ENCODE measurements around the gene CLEC16A. TPM values are rescaled to one million over a fixed set of nuclear protein-coding genes. Genes with fewer than 3 reads are reported as not detected.

The CLEC16A gene
- total RNA-seq, 4 donors from 2014 or later: 24.5 to 33.0 (median 29.3) TPM

- no peaks in the 10 kb centered on the region for H3K4me1 ChIP-seq
- H3K27me3 ChIP-seq: no peaks in the 10 kb centered on the region
- H3K27ac ChIP-seq: no peak overlapping the region
- DNase-seq: no peak
- H3K36me3 ChIP-seq: no peaks in the 10 kb centered on the region
- H3K4me3 ChIP-seq: no peak overlapping the region
- H3K9me3 ChIP-seq: no peaks in the 10 kb centered on the region
- in situ Hi-C loops (cut with MboI; ENCODE audit: low sequenced_read_pairs in 4 of 4) (no loop called here), intact Hi-C loops (cut with DNase I; ENCODE audit: low total_unique reads) (no loop called here)
- ATAC-seq: no peak
- no peak for TF ChIP-seq POLR2A (IDR thresholded peaks at IDR 0.05)
- TF ChIP-seq CTCF (IDR thresholded peaks at IDR 0.05 in 4 of 5, conservative IDR thresholded peaks at IDR 0.05 in 1 of 5): no peak
Measured at GRCh38 chr16:11152677-11153331, 208.4 kb downstream of the CLEC16A start.

GRCh38 chr16:11155284-11155806 is 211.0 kb downstream of the CLEC16A start:
- Histone ChIP-seq H3K27ac (no peak overlapping the region), H3K27me3 (no peaks in the 10 kb centered on the region), H3K4me3 (no peak overlapping the region), H3K36me3 (no peaks in the 10 kb centered on the region), H3K9me3 (no peaks in the 10 kb centered on the region), H3K4me1 (peaks cover 0 to 9% of the 10 kb centered on the region in 2 donors)
- in situ Hi-C loops (cut with MboI; ENCODE audit: low sequenced_read_pairs in 4 of 4) (no loop called here), intact Hi-C loops (cut with DNase I; ENCODE audit: low total_unique reads) (no loop called here)
- TF ChIP-seq POLR2A (IDR thresholded peaks at IDR 0.05) (no peak), CTCF (IDR thresholded peaks at IDR 0.05 in 4 of 5, conservative IDR thresholded peaks at IDR 0.05 in 1 of 5) (no peak)
- no peak for ATAC-seq
- DNase-seq: no peak

GRCh38 chr16:11156401-11156800 is 212.0 kb downstream of the CLEC16A start:
- ATAC-seq (no peak), DNase-seq (no peak)
- TF ChIP-seq POLR2A (IDR thresholded peaks at IDR 0.05) (no peak), CTCF (IDR thresholded peaks at IDR 0.05 in 4 of 5, conservative IDR thresholded peaks at IDR 0.05 in 1 of 5) (no peak)
- in situ Hi-C loops (cut with MboI; ENCODE audit: low sequenced_read_pairs in 4 of 4): no loop called here
- H3K9me3 ChIP-seq: no peaks in the 10 kb centered on the region
- H3K4me1 ChIP-seq: peaks cover 1 to 14% of the 10 kb centered on the region in 2 donors
- H3K4me3 ChIP-seq: no peak overlapping the region
- no peak overlapping the region for H3K27ac ChIP-seq
- intact Hi-C loops (cut with DNase I; ENCODE audit: low total_unique reads): no loop called here
- no peaks in the 10 kb centered on the region for H3K27me3 ChIP-seq
- H3K36me3 ChIP-seq: no peaks in the 10 kb centered on the region

- peaks cover 9 to 21% of the 10 kb centered on the region in 2 donors for H3K4me1 ChIP-seq
- no peak for DNase-seq
- H3K27ac ChIP-seq: no peak overlapping the region
- H3K4me3 ChIP-seq: no peak overlapping the region
- no peaks in the 10 kb centered on the region for H3K36me3 ChIP-seq
- H3K27me3 ChIP-seq: no peaks in the 10 kb centered on the region
- H3K9me3 ChIP-seq: no peaks in the 10 kb centered on the region
- TF ChIP-seq CTCF (IDR thresholded peaks at IDR 0.05 in 4 of 5, conservative IDR thresholded peaks at IDR 0.05 in 1 of 5) (no peak), POLR2A (IDR thresholded peaks at IDR 0.05) (no peak)
- no peak for ATAC-seq
- in situ Hi-C loops (cut with MboI; ENCODE audit: low sequenced_read_pairs in 4 of 4) (no loop called here), intact Hi-C loops (cut with DNase I; ENCODE audit: low total_unique reads) (no loop called here)
Measured at GRCh38 chr16:11157143-11157542, 212.8 kb downstream of the CLEC16A start.
